T-helper 2 cell treated with Interferon-gamma antibody and Interleukin-4, amounts not matched to agents 5 μg/mL and 100 μg/mL, for 36 hours (primary cell): Measurements from ENCODE around the gene CRIP3.
A peak's percentile ranks its signal among the peaks of the same experiment; 100 is the strongest.

Experiments
- DNase-seq: peaks from one replicate; pipeline ENCODE4 v3.0.0; 2021; ENCODE audit warnings: low spot score
- H3K27ac Mint-ChIP-seq: one replicate; pipeline ENCODE4 v1.8.0; 2021; ENCODE audit warnings: mild to moderate bottlenecking, mixed read lengths
- H3K27me3 Mint-ChIP-seq: one replicate; pipeline ENCODE4 v1.8.0; 2021; ENCODE audit warnings: low read depth, mixed read lengths
- H3K36me3 Mint-ChIP-seq: one replicate; pipeline ENCODE4 v1.8.0; 2021; ENCODE audit warnings: low read depth, mixed read lengths
- H3K4me1 Mint-ChIP-seq: one replicate; pipeline ENCODE4 v1.8.0; 2021; ENCODE audit warnings: low read depth, mixed read lengths
- H3K4me3 Mint-ChIP-seq: one replicate; pipeline ENCODE4 v1.8.0; 2022; ENCODE audit warnings: mild to moderate bottlenecking, moderate library complexity, mixed read lengths
- H3K9me3 Mint-ChIP-seq: one replicate; pipeline ENCODE4 v1.8.0; 2021; ENCODE audit warnings: mixed read lengths

Gene CRIP3

DNA sequence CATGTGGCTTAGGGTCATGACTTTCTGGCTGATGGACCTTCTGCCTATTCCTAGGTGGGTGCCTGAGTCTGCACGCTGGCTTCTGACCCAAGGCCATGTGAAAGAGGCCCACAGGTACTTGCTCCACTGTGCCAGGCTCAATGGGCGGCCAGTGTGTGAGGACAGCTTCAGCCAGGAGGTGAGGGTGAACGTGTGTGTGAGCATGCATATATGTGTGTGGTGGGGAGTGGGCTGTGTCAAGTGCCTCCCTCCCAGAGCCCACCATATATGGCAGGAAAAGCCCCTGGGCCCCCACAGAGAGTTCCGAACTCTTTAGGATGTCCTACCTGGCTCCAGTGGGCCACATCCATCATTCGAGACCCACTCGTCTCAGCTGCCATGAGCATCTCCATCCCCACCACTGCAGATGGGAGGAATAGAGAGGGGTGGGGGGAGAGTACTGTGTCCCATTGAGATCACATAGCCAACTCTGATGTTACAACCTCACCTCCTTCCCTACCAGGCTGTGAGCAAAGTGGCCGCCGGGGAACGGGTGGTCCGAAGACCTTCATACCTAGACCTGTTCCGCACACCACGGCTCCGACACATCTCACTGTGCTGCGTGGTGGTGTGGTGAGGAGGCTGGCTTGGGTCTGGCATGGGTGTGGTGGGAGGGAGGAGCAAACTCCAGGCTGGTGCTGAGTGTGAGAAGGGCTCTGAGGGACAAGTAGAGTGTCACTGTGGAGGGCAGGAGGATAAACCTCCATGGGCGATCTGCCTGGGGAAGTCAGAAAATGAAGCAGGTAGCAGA lies 7.3 kb downstream of the CRIP3 start:
- DNase-seq: no peak
- no peak overlapping the region for H3K27ac Mint-ChIP-seq

DNA sequence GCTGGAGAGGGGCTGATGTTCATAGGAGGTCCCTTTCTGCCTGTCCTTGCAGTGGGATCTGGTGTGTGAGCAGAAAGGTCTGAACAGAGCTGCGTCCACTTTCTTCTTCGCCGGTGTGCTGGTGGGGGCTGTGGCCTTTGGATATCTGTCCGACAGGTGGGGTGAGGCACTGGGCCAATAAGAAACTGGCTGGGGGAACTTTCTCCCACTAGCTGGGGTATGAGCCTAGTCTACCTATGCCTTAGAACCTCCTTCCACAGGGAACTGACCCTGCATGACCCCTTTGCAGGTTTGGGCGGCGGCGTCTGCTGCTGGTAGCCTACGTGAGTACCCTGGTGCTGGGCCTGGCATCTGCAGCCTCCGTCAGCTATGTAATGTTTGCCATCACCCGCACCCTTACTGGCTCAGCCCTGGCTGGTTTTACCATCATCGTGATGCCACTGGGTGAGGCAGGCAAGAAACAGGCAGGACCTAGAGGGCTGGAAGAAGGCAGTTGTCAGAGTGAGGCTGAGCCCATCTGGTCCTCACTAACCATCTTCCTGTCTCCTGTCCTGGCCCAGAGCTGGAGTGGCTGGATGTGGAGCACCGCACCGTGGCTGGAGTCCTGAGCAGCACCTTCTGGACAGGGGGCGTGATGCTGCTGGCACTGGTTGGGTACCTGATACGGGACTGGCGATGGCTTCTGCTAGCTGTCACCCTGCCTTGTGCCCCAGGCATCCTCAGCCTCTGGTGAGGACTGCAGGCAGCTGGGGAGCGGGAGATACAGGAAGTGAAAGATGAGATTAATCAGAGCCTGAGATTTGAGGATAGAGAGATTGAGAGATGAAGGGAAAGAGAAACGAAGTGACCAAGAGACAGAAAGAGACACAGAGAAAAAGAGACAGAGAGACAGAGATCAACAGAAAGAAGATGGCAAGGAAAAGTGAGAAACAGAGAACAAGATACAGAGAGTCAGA lies 9.0 kb downstream of the CRIP3 start:
- Mint-ChIP-seq H3K27me3 (peaks cover 14% of the 10 kb centered on the region), H3K36me3 (no peaks in the 10 kb centered on the region), H3K4me3 (no peak overlapping the region), H3K27ac (peak overlapping the region; percentile 16), H3K9me3 (no peaks in the 10 kb centered on the region), H3K4me1 (no peaks in the 10 kb centered on the region)
- DNase-seq: no peak

More for the DNA sequence above, 7.3 kb downstream of the CRIP3 start:
- Mint-ChIP-seq H3K4me3 (no peak overlapping the region), H3K36me3 (no peaks in the 10 kb centered on the region), H3K9me3 (no peaks in the 10 kb centered on the region), H3K27me3 (peaks cover 14% of the 10 kb centered on the region), H3K4me1 (no peaks in the 10 kb centered on the region)

GRCh38 chr6:43298565-43299337 lies 9.9 kb downstream of the CRIP3 start:
- H3K4me1 Mint-ChIP-seq: no peaks in the 10 kb centered on the region
- no peaks in the 10 kb centered on the region for H3K36me3 Mint-ChIP-seq
- peaks cover 14% of the 10 kb centered on the region for H3K27me3 Mint-ChIP-seq
- no peak overlapping the region for H3K4me3 Mint-ChIP-seq
- no peak for DNase-seq
- no peaks in the 10 kb centered on the region for H3K9me3 Mint-ChIP-seq
- H3K27ac Mint-ChIP-seq: no peak overlapping the region

GRCh38 chr6:43297644-43298564 lies 10.7 kb downstream of the CRIP3 start, which contains the start of gene SLC22A7:
Gene SLC22A7 (plus strand): TSS chr6:43298260. CDS start chr6:43298359, 99 bp downstream.
- no peak within 1 kb of the TSS for H3K27ac Mint-ChIP-seq
- no peaks in the 10 kb centered on the region for H3K9me3 Mint-ChIP-seq
- no peaks in the 10 kb centered on the region for H3K36me3 Mint-ChIP-seq

DNA sequence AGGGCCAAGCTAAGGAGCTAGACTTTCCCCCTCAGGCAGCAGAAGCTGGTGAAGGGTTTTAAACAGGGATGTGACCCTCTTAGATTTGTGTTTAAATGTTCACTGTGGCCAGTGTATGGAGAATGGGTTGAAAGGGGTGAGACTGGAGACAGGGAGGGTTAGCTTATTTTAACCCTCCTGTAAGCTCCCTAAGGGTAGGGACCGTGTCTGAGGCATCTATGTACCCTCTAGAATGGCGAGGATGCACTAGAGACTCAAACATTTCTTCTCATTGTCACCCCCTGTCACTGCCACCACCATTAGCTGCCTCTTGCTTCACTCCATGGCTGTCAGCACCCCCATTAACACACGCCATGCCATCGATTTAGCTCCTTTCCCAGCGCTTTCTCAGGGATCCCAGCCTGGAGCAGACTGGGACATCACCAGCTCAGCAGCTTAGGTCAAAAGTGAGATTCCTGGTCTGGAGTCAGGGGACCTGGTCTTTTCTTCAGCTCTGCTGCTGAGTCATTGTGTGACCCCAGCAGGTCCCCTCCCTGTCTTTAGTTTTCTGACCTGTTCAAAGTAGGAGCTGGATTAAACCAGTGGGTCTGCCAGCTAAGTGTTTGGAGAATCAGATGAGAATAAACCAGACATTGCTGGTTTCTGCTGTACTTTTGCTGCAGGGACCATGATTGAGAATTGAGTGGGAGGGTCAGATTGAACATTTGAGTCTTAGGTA lies 11.7 kb downstream of the CRIP3 start:
- H3K9me3 Mint-ChIP-seq: no peaks in the 10 kb centered on the region
- H3K4me1 Mint-ChIP-seq: no peaks in the 10 kb centered on the region
- no peak for DNase-seq
- H3K27me3 Mint-ChIP-seq: peaks cover 14% of the 10 kb centered on the region
- no peak overlapping the region for H3K27ac Mint-ChIP-seq
- H3K36me3 Mint-ChIP-seq: no peaks in the 10 kb centered on the region
- no peak overlapping the region for H3K4me3 Mint-ChIP-seq

More at GRCh38 chr6:43297644-43298564, 10.7 kb downstream of the CRIP3 start, which contains the start of gene SLC22A7:
- H3K27me3 Mint-ChIP-seq: peaks cover 14% of the 10 kb centered on the region
- no peak within 1 kb of the TSS for H3K4me3 Mint-ChIP-seq
- no peaks in the 10 kb centered on the region for H3K4me1 Mint-ChIP-seq
- no peak for DNase-seq

GRCh38 chr6:43295456-43295855 lies 13.2 kb downstream of the CRIP3 start:
- H3K36me3 Mint-ChIP-seq: no peaks in the 10 kb centered on the region
- no peaks in the 10 kb centered on the region for H3K4me1 Mint-ChIP-seq
- H3K27me3 Mint-ChIP-seq: peaks cover 15% of the 10 kb centered on the region
- H3K4me3 Mint-ChIP-seq: no peak overlapping the region
- DNase-seq: no peak
- no peak overlapping the region for H3K27ac Mint-ChIP-seq
- no peaks in the 10 kb centered on the region for H3K9me3 Mint-ChIP-seq

GRCh38 chr6:43294536-43294935 lies 14.1 kb downstream of the CRIP3 start:
- Mint-ChIP-seq H3K27ac (no peak overlapping the region), H3K4me1 (no peaks in the 10 kb centered on the region), H3K9me3 (no peaks in the 10 kb centered on the region), H3K36me3 (no peaks in the 10 kb centered on the region), H3K27me3 (peaks cover 16% of the 10 kb centered on the region), H3K4me3 (no peak overlapping the region)
- no peak for DNase-seq

DNA sequence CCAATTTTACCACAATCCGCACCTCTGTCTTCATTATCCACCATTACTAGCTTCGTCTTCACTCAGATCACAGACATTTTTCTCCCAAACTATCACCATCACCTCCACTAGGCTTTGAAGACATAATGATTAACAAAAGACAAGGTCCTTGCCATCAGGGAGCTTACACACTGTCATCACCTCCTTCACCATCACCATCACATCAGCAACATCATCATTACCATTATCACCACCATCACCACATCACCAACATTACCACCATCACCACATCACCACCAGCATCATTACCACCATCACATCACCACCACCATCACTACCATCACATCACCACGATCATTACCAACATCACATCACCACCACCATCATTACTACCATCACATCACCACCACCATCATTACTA lies 14.9 kb downstream of the CRIP3 start:
- Mint-ChIP-seq H3K27ac (no peak overlapping the region), H3K9me3 (no peaks in the 10 kb centered on the region), H3K4me1 (no peaks in the 10 kb centered on the region), H3K36me3 (no peaks in the 10 kb centered on the region), H3K4me3 (no peak overlapping the region), H3K27me3 (peaks cover 17% of the 10 kb centered on the region)
- no peak for DNase-seq

GRCh38 chr6:43292763-43293318 lies 15.8 kb downstream of the CRIP3 start:
- Mint-ChIP-seq H3K27me3 (peaks cover 17% of the 10 kb centered on the region), H3K27ac (no peak overlapping the region), H3K9me3 (no peaks in the 10 kb centered on the region), H3K4me1 (no peaks in the 10 kb centered on the region), H3K36me3 (no peaks in the 10 kb centered on the region), H3K4me3 (no peak overlapping the region)
- no peak for DNase-seq

GRCh38 chr6:43292341-43292740 lies 16.3 kb downstream of the CRIP3 start:
- peaks cover 20% of the 10 kb centered on the region for H3K27me3 Mint-ChIP-seq
- no peak for DNase-seq
- no peaks in the 10 kb centered on the region for H3K4me1 Mint-ChIP-seq
- H3K27ac Mint-ChIP-seq: no peak overlapping the region
- no peak overlapping the region for H3K4me3 Mint-ChIP-seq
- no peaks in the 10 kb centered on the region for H3K36me3 Mint-ChIP-seq
- H3K9me3 Mint-ChIP-seq: no peaks in the 10 kb centered on the region

DNA sequence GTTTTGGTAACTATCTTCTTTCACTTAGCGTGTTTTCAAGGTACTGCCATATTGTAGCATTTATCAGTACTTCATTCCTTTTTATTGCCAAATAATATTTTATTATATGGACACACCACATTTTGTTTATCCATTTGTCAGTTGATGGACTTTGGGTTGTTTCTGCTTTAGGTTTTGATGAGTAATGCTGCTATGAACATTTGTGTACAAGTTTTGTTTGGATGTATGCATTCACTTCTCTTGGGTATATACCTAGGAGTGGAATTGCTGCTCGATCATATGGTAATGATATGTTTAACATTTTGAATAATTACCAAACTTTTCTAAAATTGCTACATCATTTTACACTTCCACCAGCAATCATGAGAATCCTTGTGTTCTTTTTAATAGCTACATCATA lies 16.9 kb downstream of the CRIP3 start:
- H3K4me3 Mint-ChIP-seq: no peak overlapping the region
- no peak for DNase-seq
- no peak overlapping the region for H3K27ac Mint-ChIP-seq
- H3K9me3 Mint-ChIP-seq: no peaks in the 10 kb centered on the region
- no peaks in the 10 kb centered on the region for H3K4me1 Mint-ChIP-seq
- no peaks in the 10 kb centered on the region for H3K36me3 Mint-ChIP-seq
- H3K27me3 Mint-ChIP-seq: peaks cover 20% of the 10 kb centered on the region

DNA sequence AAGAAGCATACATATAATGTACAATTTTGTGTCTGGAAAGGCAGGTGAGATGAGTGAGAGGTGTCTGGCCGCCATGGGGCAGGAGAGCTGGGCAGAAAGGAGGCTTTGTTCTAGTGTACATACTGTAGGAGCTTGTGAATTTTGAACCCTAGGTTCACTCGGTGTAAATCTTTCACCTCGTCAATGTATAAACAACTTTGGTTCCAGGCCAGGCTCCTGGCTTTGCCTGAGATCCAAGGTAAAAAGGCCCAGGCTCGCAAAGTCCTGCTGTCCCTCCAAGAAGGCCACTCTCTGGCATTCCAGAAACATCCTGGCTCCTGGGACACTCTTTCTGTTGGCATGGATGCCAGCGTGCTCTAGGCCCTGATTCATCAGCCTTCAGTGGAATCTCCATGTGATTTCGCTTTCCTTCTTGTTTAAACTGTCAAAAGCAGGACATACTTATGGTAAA lies 17.7 kb downstream of the CRIP3 start:
- H3K4me1 Mint-ChIP-seq: no peaks in the 10 kb centered on the region
- no peak for DNase-seq
- peaks cover 23% of the 10 kb centered on the region for H3K27me3 Mint-ChIP-seq
- H3K27ac Mint-ChIP-seq: no peak overlapping the region
- H3K4me3 Mint-ChIP-seq: no peak overlapping the region
- no peaks in the 10 kb centered on the region for H3K9me3 Mint-ChIP-seq
- H3K36me3 Mint-ChIP-seq: no peaks in the 10 kb centered on the region
